Liver (tissue), 9 donors: ENCODE data around the gene ITM2C. TPM values are rescaled to one million over a fixed set of nuclear protein-coding genes. Genes with fewer than 3 reads are reported as not detected.

Experiments
- DNase-seq: peaks from one replicate; pipeline ENCODE4 v3.0.0-alpha.2; 2017; ENCODE audit warnings: low spot score
- H3K27ac ChIP-seq, 2 donors: one replicate each; pipeline ENCODE4 v1.7.0; 2013; ENCODE audit warnings: inconsistent platforms in 2 of 2, low read length in 2 of 2, control low read depth in 1 of 2, low read depth in 1 of 2, mild to moderate bottlenecking in 1 of 2
- H3K27me3 ChIP-seq, 4 donors: one replicate each; pipeline versions ENCODE4 v1.6.1 to v1.7.0; 2013; ENCODE audit warnings: low read length in 3 of 4, inconsistent platforms in 1 of 4, mild to moderate bottlenecking in 1 of 4, moderate library complexity in 1 of 4; ENCODE audit not compliant: control insufficient read depth in 4 of 4, insufficient read depth in 4 of 4
- H3K36me3 ChIP-seq, 4 donors: one replicate each; pipeline versions ENCODE4 v1.6.1 to v1.7.0; 2013; ENCODE audit warnings: low read length in 3 of 4, mild to moderate bottlenecking in 3 of 4, low read depth in 1 of 4, moderate library complexity in 1 of 4; ENCODE audit not compliant: control insufficient read depth in 4 of 4, insufficient read depth in 3 of 4
- H3K4me1 ChIP-seq, 4 donors: one replicate each; pipeline versions ENCODE4 v1.6.1 to v1.7.0; 2013; ENCODE audit warnings: low read length in 3 of 4, mild to moderate bottlenecking in 3 of 4, moderate library complexity in 1 of 4; ENCODE audit not compliant: control insufficient read depth in 4 of 4, insufficient read depth in 4 of 4
- H3K4me3 ChIP-seq, 3 donors: one replicate each; pipeline versions ENCODE4 v1.6.1 to v1.7.0; 2013; ENCODE audit warnings: low read length in 3 of 3, control low read depth in 1 of 3, low read depth in 1 of 3, mild to moderate bottlenecking in 1 of 3
- H3K9ac ChIP-seq, 2 donors: one replicate each; pipeline ENCODE4 v1.7.0; 2013; ENCODE audit warnings: low read length in 2 of 2, mild to moderate bottlenecking in 2 of 2, moderate library complexity in 2 of 2, control low read depth in 1 of 2, low read depth in 1 of 2
- H3K9me3 ChIP-seq, 4 donors: one replicate each; pipeline versions ENCODE4 v1.6.1 to v1.7.0; 2013; ENCODE audit warnings: low read length in 3 of 4; ENCODE audit not compliant: control insufficient read depth in 4 of 4
- ATF3 ChIP-seq: IDR thresholded peaks from 2 replicates; pipeline ENCODE4 v1.6.1; 2016; ENCODE audit warnings: antibody characterized with exemption
- CTCF ChIP-seq: fragments of 150-350 bp; IDR thresholded peaks from 2 replicates; pipeline ENCODE4 v1.5.1; 2017; ENCODE audit warnings: improper control_type of control experiment, low read depth, low read length; ENCODE audit not compliant: missing input control
- EGR1 ChIP-seq, 2 donors: IDR thresholded peaks; 2 replicates each; pipeline ENCODE4 v1.6.1; 2016 to 2018; ENCODE audit warnings: antibody characterized with exemption in 2 of 2, low read depth in 2 of 2
- FOXA1 ChIP-seq: IDR thresholded peaks from 2 replicates; pipeline ENCODE4 v1.6.1; 2016; ENCODE audit warnings: antibody characterized with exemption
- FOXA2 ChIP-seq: IDR thresholded peaks from 2 replicates; pipeline ENCODE4 v1.6.1; 2016; ENCODE audit warnings: antibody characterized with exemption
- GABPA ChIP-seq, 2 donors: IDR thresholded peaks in 1 of 2; conservative IDR thresholded peaks in 1 of 2; 2 replicates each; pipeline ENCODE4 v1.6.1; 2016; ENCODE audit warnings: antibody characterized with exemption in 2 of 2, mild to moderate bottlenecking in 1 of 2, moderate library complexity in 1 of 2
- HNF4A ChIP-seq, 2 donors: conservative IDR thresholded peaks; 2 replicates each; pipeline ENCODE4 v1.6.1; 2016; ENCODE audit warnings: antibody characterized with exemption in 2 of 2, mild to moderate bottlenecking in 2 of 2
- HNF4G ChIP-seq: IDR thresholded peaks from 2 replicates; pipeline ENCODE4 v1.6.1; 2016; ENCODE audit warnings: antibody characterized with exemption
- JUND ChIP-seq, 2 donors: IDR thresholded peaks; 2 replicates each; pipeline ENCODE4 v1.6.1; 2016; ENCODE audit warnings: antibody characterized with exemption in 2 of 2
- MAX ChIP-seq: IDR thresholded peaks from 2 replicates; pipeline ENCODE4 v1.6.1; 2016; ENCODE audit warnings: antibody characterized with exemption
- NR2F2 ChIP-seq: IDR thresholded peaks from 2 replicates; pipeline ENCODE4 v1.6.1; 2016; ENCODE audit warnings: antibody characterized with exemption
- RAD21 ChIP-seq, 2 donors: IDR thresholded peaks; 2 replicates each; pipeline ENCODE4 v1.6.1; 2016; ENCODE audit warnings: antibody characterized with exemption in 2 of 2, mild to moderate bottlenecking in 2 of 2
- REST ChIP-seq: IDR thresholded peaks from 2 replicates; pipeline ENCODE4 v1.6.1; 2016; ENCODE audit warnings: antibody characterized with exemption, mild to moderate bottlenecking
- RXRA ChIP-seq, 2 donors: IDR thresholded peaks; 2 replicates each; pipeline ENCODE4 v1.6.1; 2017 to 2018; ENCODE audit warnings: antibody characterized with exemption in 2 of 2, mild to moderate bottlenecking in 1 of 2
- SP1 ChIP-seq: IDR thresholded peaks from 2 replicates; pipeline ENCODE4 v1.6.1; 2018; ENCODE audit warnings: antibody characterized with exemption, mild to moderate bottlenecking
- TAF1 ChIP-seq: conservative IDR thresholded peaks from 2 replicates; pipeline ENCODE4 v1.6.1; 2016; ENCODE audit warnings: antibody characterized with exemption, mild to moderate bottlenecking
- YY1 ChIP-seq: IDR thresholded peaks from 2 replicates; pipeline ENCODE4 v1.6.1; 2016; ENCODE audit warnings: antibody characterized with exemption, mild to moderate bottlenecking
- ZBTB33 ChIP-seq: IDR thresholded peaks from 2 replicates; pipeline ENCODE4 v1.6.1; 2016; ENCODE audit warnings: antibody characterized with exemption
- WGBS: extraction: QIAGEN DNeasy Blood & Tissue Kit; methylation state at CpG from one replicate; pipeline ENCODE4 v1.1.7; 2013; 5-methylcytosine and 5-hydroxymethylcytosine counted together
- polyA plus RNA-seq, 2 donors: library from polyadenylated mRNA; stranded (reverse) in 1 of 2; unstranded in 1 of 2; fragments of 200-250 nt in 1 of 2; fragments of >200 nt in 1 of 2; fragmentation: Nextera tagmentation in 1 of 2; extraction: Ambion mirVana in 1 of 2; gene quantifications; one replicate each; pipeline versions ENCODE4 v1.2.1 to v1.2.3, GENCODE V29; 2013 to 2015
- total RNA-seq, 2 donors: library from RNA; depleted of rRNA; stranded (reverse); fragments of >200 nt; gene quantifications; one replicate each; pipeline ENCODE4 v1.2.3, GENCODE V29; 2014
- donor health status: healthy.
- donor health status: healthy.
- donor health status: healthy.
- donor health status: healthy.
- donor health status: healthy.

ITM2C gene
- total and polyA plus RNA-seq, 4 donors = 13.6 to 45.2 (median 27.6) TPM

GRCh38 chr2:230895536-230896345 lies 31.0 kb downstream of the ITM2C start:
- no peak overlapping the region for H3K9ac ChIP-seq
- peaks cover 0 to 4% (median 3%) of the 10 kb centered on the region in 4 donors for H3K9me3 ChIP-seq
- H3K4me1 ChIP-seq = no peaks in the 10 kb centered on the region
- H3K27ac ChIP-seq = no peak overlapping the region
- WGBS = 54% methylated on average over 6 of the region's 6 CpGs
- H3K36me3 ChIP-seq = no peaks in the 10 kb centered on the region
- DNase-seq = peak; percentile 10
- no peak overlapping the region for H3K4me3 ChIP-seq
- H3K27me3 ChIP-seq = peaks cover 0 to under 1% (median 0%) of the 10 kb centered on the region in 4 donors
- no peak for TF ChIP-seq JUND (IDR thresholded peaks at IDR 0.05)

- H3K4me3 ChIP-seq = no peak overlapping the region
These were observed 31.8 kb downstream of the ITM2C start for GRCh38 chr2:230896346-230897115.

More at GRCh38 chr2:230896346-230897115, 31.8 kb downstream of the ITM2C start:
- TF ChIP-seq HNF4G (no peak), CTCF (no peak), MAX (no peak), RAD21 (IDR thresholded peaks at IDR 0.05) (no peak), ZBTB33 (no peak), FOXA2 (no peak), HNF4A (conservative IDR thresholded peaks at IDR 0.05) (no peak), JUND (IDR thresholded peaks at IDR 0.05) (no peak), NR2F2 (no peak), REST (no peak), ATF3 (no peak), TAF1 (no peak), GABPA (IDR thresholded peaks at IDR 0.05 in 1 of 2, conservative IDR thresholded peaks at IDR 0.05 in 1 of 2) (no peak), YY1 (no peak), SP1 (no peak), EGR1 (IDR thresholded peaks at IDR 0.05; ENCODE audit: low read depth in 2 of 2) (no peak), FOXA1 (no peak), RXRA (IDR thresholded peaks at IDR 0.05) (no peak)
- no peaks in the 10 kb centered on the region for H3K36me3 ChIP-seq
- peak; percentile 24 for DNase-seq
- peaks cover 0 to 3% (median 0%) of the 10 kb centered on the region in 4 donors for H3K27me3 ChIP-seq
- H3K4me1 ChIP-seq = no peaks in the 10 kb centered on the region
- no peak overlapping the region for H3K27ac ChIP-seq
- H3K9me3 ChIP-seq = peaks cover 0 to 4% (median 3%) of the 10 kb centered on the region in 4 donors
- H3K9ac ChIP-seq = no peak overlapping the region
- WGBS = 80% methylated on average over 19 of the region's 19 CpGs
